ENCODE results near the gene ASS1.

ASS1 gene

GRCh38 chr9:130477564-130477963 lies 32.8 kb downstream of the ASS1 start:
- DNase-seq = no peak

DNA sequence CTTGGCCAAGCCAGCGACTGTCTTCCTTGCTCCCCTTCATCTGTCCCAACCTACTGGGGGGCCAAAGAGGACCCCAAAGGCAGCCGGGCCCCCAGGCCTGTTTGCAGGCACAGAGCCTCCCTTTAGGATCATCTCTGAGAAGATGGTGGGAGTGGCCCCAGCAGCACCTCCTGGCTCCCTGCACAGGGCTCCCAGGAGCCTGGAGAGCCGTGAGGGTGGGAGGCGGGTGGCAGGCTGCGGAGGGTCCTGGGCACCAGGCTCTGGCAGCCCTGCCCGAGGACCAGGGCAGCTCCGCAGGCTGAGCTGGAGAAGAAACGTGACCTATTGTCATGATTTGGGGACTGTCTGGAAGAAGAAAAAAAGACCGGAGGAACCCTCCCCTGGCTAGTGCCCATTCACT lies 33.4 kb downstream of the ASS1 start:
- DNase-seq = no peak

- DNase-seq = no peak
Observed at GRCh38 chr9:130478736-130479575, 34.2 kb downstream of the ASS1 start.

DNA sequence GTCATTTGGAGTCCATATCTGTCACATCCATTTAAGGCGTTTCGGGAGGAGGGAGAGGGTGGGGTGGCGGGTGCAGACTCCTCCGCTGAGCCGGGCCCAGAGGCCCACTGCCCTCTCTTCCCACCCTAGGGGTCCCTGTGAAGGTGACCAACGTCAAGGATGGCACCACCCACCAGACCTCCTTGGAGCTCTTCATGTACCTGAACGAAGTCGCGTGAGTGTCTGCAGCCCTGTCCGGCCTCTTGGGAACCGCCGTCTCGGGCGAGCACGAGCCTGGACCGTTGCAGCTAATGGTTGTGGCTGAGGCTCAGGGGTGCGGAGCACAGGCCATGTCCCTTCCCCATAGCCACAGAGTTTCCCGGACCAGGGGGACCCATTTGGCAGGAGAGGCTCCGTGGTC lies 34.8 kb downstream of the ASS1 start:
- DNase-seq = no peak

GRCh38 chr9:130480673-130481072 lies 35.9 kb downstream of the ASS1 start:
- no peak for DNase-seq

- no peak for DNase-seq
Observed at GRCh38 chr9:130482463-130482862, 37.7 kb downstream of the ASS1 start.

- peak; percentile 16 for DNase-seq
Observed at GRCh38 chr9:130483371-130483971, 38.7 kb downstream of the ASS1 start.

DNA sequence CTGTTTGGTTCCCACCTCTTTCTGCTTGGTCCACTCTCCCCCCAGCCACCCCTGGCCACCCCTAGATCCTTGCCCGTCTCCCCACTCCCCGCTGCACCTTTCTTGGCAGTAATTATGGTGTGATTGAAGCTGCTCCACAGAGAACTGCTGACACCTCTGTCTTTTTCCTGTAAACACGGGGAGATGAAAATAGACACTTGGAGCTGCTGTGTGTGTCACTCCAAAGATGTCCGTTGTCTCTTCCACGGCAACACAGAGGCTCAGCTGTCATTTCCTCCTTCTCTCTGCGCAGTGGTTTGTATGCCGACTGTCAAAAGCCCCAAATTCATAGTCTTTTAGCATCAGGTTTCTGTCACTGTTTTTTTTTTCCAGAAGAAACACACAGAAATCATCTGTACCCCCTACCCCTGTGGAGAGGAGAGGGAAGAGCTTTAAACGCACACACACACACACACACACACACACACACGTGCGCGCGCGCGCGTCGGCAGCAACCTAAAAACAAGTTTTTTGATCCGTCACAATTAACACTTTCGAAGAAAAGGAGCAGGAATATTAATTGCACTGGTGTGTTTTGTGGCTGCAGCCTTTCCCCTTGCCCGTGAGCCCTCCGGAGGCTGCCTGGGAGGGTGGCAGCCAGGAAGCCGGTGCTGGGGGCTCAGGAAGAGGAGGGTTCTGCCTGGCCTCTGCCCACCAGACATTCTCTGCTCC lies 39.8 kb downstream of the ASS1 start:
- no peak for DNase-seq

- DNase-seq = no peak
Observed at GRCh38 chr9:130486103-130486502, 41.3 kb downstream of the ASS1 start.

DNA sequence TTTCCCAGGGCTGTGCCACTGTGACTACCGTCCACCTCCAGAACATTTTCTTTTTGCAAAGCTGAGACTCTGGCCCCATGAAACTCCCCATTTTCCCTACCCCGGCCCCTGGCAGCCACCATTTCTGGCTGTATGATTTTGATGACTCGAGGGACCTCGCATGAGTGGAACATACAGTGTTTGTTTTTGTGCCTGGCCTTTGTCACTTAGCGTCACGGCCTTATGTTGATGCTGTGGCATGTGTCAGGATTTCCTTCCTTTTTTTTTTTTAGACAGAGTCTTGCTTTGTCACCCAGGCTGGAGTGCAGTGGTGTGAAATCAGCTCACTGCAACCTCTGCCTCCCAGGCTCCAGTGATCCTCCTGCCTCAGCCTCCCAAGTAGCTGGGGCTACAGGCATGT lies 42.7 kb downstream of the ASS1 start:
- no peak for DNase-seq

DNA sequence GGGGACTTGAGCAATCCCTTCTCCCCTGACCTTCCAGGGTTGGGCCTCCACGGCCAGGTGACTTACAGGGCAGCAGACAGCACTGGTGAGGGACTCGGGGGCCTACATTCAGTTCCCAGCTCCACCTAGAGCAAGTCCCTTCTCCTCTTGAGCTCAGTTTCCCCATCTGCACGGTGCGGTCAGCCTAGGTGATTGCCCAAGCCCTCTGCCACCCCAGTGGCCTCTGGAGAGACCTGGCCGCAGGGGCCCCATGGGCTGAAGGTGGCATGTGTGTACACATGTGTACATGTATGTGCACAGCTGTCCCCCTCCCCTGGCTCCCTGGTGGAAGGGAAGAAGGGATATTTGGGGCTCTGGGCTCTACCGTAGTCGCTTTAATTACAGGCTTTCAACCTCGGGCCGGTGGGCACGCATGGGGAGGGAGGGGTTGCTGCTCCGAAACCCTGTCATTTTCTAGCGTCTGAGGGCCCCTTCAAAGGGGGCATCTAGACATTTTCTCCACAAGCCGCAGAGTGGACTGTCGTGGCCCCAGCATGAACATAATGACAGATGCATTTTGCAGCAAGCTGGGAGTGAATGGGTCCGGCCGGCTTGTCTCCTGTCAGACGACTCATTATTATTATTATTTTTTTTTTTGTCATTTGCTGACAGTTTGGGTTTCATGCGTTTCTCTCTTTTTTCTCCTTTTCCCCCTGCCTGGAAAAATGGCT lies 44.0 kb downstream of the ASS1 start:
- DNase-seq = no peak

- no peak for DNase-seq
Observed at GRCh38 chr9:130490981-130491380, 46.2 kb downstream of the ASS1 start.

DNA sequence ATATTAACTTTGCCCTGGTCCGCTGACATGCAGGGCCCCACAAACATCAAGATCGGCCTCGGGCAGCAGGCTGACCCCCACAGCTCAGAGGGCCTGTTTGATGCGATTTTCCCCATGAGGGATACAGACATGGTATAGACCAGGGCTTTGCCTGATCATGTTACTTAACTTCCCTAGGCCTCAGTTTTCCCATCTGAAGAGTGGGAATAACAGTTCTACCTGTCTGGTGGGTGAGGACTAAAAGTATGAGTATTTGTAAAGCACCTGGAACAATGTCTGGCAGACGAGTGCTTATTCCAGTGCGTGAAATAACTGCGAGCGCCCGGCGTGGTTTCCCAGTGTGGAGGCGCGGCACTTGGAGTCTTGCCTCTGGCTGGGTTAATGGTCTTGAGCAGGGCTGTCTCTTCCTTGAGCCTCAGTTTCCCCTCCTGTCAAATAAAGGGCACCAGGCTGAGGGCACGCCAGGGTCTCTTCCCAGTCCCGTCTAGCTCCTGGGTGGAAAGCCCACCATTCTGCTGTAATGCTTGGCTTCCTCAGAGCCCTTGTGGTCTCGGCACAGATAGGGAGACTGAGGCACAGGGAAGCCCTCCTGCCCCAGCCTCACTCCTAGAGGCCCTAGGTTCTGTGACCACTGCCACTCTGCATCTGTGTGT lies 47.2 kb downstream of the ASS1 start:
- DNase-seq = no peak

- no peak for DNase-seq
Observed at GRCh38 chr9:130493021-130493420, 48.3 kb downstream of the ASS1 start.

GRCh38 chr9:130493476-130493875 lies 48.7 kb downstream of the ASS1 start:
- no peak for DNase-seq

DNA sequence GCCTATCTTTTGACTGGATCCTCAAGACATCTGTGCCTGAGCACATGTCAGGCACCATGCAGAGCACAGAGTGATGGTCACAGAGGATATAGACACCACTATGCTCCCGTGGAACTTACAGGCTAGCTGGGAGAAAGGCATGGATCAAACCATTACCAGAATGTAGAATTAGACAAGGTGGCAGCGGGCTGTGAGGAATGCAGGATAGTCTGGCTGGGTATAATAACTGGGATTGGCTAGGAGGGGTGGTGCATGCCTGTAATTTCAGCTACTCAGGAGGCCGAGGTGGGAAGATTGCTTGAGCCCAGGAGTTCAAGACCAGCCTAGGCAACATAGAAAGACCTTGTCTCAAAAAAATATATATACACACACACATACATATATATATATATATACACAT lies 50.3 kb downstream of the ASS1 start:
- DNase-seq = no peak

DNA sequence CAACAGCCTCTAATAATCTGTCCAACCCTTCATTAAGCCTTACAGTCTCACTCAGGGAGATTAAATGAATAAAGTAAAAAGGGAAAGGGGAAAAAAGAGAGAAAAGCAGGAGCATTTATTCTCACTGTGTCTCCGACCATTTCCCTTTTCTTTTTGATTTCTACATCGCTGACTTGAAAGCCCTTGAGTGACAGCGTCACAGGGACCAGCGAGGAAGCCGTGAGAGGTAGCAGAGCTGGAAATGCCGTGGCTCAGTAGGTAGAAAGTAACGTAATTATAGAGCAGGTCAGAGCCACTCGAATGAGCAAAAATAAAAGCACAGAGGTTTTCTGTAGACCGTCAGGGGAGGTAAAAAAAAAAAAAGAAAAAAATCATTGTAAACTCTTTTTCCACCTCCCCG lies 52.4 kb downstream of the ASS1 start:
- no peak for DNase-seq

DNA sequence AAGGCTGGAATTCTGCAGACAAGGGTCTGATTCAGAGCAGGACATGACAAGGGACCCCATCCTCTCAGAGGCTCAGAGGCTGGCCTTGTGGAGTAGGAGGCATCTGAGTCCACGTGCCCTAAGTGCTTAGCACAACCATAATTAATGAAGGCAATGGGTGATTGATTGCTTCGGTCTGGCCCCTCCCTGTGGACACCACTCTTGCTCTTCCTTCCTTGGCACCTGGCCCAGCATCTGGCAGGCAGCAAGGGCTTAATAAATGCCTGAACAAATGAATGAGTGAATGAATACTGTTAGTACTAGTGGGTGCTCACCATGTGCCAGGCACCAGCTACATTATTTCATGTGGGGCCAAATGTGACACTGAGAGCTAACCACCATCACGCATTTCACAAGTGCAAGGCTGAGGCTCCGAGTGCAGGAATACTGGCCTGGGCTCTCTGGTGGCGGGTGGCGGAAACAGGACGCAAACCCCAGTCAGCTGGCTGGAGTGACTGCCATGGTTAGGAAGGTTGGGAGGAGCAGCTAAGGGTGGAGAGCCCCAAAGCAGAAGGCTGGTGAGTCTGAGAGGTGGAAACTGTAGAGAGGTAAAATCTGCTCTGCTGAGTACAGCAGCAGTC lies 53.6 kb downstream of the ASS1 start:
- no peak for DNase-seq

- no peak for DNase-seq
Observed at GRCh38 chr9:130498918-130499698, 54.3 kb downstream of the ASS1 start.

GRCh38 chr9:130499804-130500263 lies 55.1 kb downstream of the ASS1 start:
- DNase-seq = no peak
